HepG2 (cell line): ENCODE measurements around the gene MDP1. TPM values are rescaled to one million over a fixed set of nuclear protein-coding genes. Genes with fewer than 3 reads are reported as not detected.

Source experiments
- GRHL1 ChIP-seq: sonication (generic); formaldehyde crosslinking; conservative IDR thresholded peaks from 2 replicates; pipeline ENCODE4 v1.8.0; 2022; ENCODE audit warnings: missing genetic modification reagents
- NFRKB ChIP-seq: fragments of 450-650 bp; IDR thresholded peaks from 2 replicates; pipeline ENCODE4 v1.6.1; 2017
- POLR2G ChIP-seq: fragments of 200-400 bp; formaldehyde crosslinking; IDR thresholded peaks from 2 replicates; pipeline ENCODE4 v1.6.1; 2018; ENCODE audit warnings: mild to moderate bottlenecking, low read depth, low read length, moderate library complexity
- SALL1 ChIP-seq: sonication (generic); formaldehyde crosslinking; IDR thresholded peaks from 2 replicates; pipeline ENCODE4 v1.8.0; 2022; ENCODE audit warnings: mild to moderate bottlenecking, missing genetic modification reagents
- SNAPC2 ChIP-seq: sonication (generic); formaldehyde crosslinking; IDR thresholded peaks from 2 replicates; pipeline ENCODE4 v1.8.1; 2022; ENCODE audit warnings: mild to moderate bottlenecking, missing genetic modification reagents
- SSRP1 ChIP-seq: IDR thresholded peaks from 2 replicates; pipeline ENCODE4 v1.6.1; 2016; ENCODE audit warnings: control low read depth
- ZFYVE20 ChIP-seq: sonication (generic); formaldehyde crosslinking; IDR thresholded peaks from 2 replicates; pipeline ENCODE4 v1.8.0; 2023; ENCODE audit warnings: low read depth, mild to moderate bottlenecking, moderate library complexity, missing genetic modification reagents, borderline replicate concordance
- ZNF234 ChIP-seq: sonication (generic); formaldehyde crosslinking; conservative IDR thresholded peaks from 2 replicates; pipeline ENCODE4 v1.5.1; 2020; ENCODE audit warnings: mild to moderate bottlenecking, missing genetic modification reagents
- ZNF24 ChIP-seq: fragments of 450-650 bp; IDR thresholded peaks from 2 replicates; pipeline ENCODE4 v1.6.1; 2017; ENCODE audit warnings: antibody characterized with exemption, mild to moderate bottlenecking
- ZNF672 ChIP-seq: sonication (generic); formaldehyde crosslinking; IDR thresholded peaks from 2 replicates; pipeline ENCODE4 v1.8.1; 2022; ENCODE audit warnings: missing genetic modification reagents
- polyA plus RNA-seq, 8 experiments: library from polyadenylated mRNA; depleted of rRNA in 3 of 8; stranded (reverse) in 7 of 8; unstranded in 1 of 8; fragments of >200 nt; fragmentation: Illumina TruSeq in 4 of 8; extraction: Trizol in 4 of 8; gene quantifications; 2 replicates each; pipeline versions ENCODE4 v1.2.1 to v1.2.3, GENCODE V29; 2011 to 2016; ENCODE audit warnings: low read depth in 4 of 8, missing spikeins in 1 of 8, mixed read lengths in 1 of 8; ENCODE audit not compliant: insufficient read depth in 1 of 8
- total RNA-seq, 5 experiments: library from RNA; depleted of rRNA; stranded (reverse); fragments of >200 nt; fragmentation: Illumina TruSeq; extraction: Trizol; gene quantifications; 2 replicates each; pipeline ENCODE4 v1.2.3, GENCODE V29; 2016; ENCODE audit warnings: low read depth in 1 of 5
- TF ChIP-seq, protein P1 (sequence below): sonication (generic); formaldehyde crosslinking; IDR thresholded peaks from 2 replicates; pipeline ENCODE4 v1.4.0; 2020; ENCODE audit warnings: missing genetic modification reagents
- TF ChIP-seq, protein P2 (sequence below): sonication (generic); formaldehyde crosslinking; IDR thresholded peaks from 2 replicates; pipeline ENCODE4 v1.4.0; 2020; ENCODE audit warnings: missing genetic modification reagents
- TF ChIP-seq, protein P3 (sequence below): sonication (generic); formaldehyde crosslinking; conservative IDR thresholded peaks from 2 replicates; pipeline ENCODE4 v1.8.0; 2022; ENCODE audit warnings: mild to moderate bottlenecking, moderate library complexity, missing genetic modification reagents
- TF ChIP-seq, protein P4 (sequence below): sonication (generic); formaldehyde crosslinking; IDR thresholded peaks from 2 replicates; pipeline ENCODE4 v1.4.0; 2020; ENCODE audit warnings: low read depth, mild to moderate bottlenecking, missing genetic modification reagents

The MDP1 gene
- total and polyA plus RNA-seq, 2 of the 13 experiments (the other 11 are each of a cell fraction or from before 2014, with no cell fraction given), result 44.1 to 48.7 TPM

DNA sequence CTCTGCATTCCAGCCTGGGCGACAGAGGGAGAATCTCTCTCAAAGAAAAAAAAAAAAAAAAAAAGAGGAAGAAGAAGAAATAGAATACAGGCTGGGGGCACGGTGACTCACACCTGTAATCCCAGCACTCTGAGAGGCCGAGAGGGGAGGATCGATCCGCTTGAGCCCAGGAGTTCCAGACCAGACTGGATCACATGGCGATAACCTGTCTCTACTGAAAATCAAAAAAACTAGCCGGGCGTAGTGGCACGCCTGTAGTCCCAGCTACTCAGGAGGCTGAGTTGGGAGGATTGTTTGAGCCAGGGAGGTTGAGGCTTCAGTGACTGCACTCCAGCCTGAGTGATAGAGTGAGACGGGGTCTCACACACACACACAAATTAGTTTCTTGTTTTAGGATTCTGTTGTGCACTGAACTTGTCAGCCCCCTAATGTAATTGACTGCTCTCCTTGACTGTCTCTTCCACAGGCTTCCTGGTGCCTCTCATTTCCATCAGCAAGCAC, 27.5 kb upstream of the MDP1 start (continued):
- no peak for TF ChIP-seq POLR2G
- 0 out of 2 replicates have a peak, but pooled peaks have one; percentile 62 for TF ChIP-seq SSRP1 (CRISPR knock-in tag)
- no peak for TF ChIP-seq ZNF672 (CRISPR knock-in tag)
- TF ChIP-seq, protein P1, sequence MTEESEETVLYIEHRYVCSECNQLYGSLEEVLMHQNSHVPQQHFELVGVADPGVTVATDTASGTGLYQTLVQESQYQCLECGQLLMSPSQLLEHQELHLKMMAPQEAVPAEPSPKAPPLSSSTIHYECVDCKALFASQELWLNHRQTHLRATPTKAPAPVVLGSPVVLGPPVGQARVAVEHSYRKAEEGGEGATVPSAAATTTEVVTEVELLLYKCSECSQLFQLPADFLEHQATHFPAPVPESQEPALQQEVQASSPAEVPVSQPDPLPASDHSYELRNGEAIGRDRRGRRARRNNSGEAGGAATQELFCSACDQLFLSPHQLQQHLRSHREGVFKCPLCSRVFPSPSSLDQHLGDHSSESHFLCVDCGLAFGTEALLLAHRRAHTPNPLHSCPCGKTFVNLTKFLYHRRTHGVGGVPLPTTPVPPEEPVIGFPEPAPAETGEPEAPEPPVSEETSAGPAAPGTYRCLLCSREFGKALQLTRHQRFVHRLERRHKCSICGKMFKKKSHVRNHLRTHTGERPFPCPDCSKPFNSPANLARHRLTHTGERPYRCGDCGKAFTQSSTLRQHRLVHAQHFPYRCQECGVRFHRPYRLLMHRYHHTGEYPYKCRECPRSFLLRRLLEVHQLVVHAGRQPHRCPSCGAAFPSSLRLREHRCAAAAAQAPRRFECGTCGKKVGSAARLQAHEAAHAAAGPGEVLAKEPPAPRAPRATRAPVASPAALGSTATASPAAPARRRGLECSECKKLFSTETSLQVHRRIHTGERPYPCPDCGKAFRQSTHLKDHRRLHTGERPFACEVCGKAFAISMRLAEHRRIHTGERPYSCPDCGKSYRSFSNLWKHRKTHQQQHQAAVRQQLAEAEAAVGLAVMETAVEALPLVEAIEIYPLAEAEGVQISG (CRISPR knock-in tag), result no peak
- TF ChIP-seq SALL1 (CRISPR knock-in tag), result peak; percentile 45; the same call in 1 of the 2 replicates
- TF ChIP-seq GRHL1 (CRISPR knock-in tag), result no peak
- no peak for TF ChIP-seq SNAPC2
- TF ChIP-seq, protein P2, sequence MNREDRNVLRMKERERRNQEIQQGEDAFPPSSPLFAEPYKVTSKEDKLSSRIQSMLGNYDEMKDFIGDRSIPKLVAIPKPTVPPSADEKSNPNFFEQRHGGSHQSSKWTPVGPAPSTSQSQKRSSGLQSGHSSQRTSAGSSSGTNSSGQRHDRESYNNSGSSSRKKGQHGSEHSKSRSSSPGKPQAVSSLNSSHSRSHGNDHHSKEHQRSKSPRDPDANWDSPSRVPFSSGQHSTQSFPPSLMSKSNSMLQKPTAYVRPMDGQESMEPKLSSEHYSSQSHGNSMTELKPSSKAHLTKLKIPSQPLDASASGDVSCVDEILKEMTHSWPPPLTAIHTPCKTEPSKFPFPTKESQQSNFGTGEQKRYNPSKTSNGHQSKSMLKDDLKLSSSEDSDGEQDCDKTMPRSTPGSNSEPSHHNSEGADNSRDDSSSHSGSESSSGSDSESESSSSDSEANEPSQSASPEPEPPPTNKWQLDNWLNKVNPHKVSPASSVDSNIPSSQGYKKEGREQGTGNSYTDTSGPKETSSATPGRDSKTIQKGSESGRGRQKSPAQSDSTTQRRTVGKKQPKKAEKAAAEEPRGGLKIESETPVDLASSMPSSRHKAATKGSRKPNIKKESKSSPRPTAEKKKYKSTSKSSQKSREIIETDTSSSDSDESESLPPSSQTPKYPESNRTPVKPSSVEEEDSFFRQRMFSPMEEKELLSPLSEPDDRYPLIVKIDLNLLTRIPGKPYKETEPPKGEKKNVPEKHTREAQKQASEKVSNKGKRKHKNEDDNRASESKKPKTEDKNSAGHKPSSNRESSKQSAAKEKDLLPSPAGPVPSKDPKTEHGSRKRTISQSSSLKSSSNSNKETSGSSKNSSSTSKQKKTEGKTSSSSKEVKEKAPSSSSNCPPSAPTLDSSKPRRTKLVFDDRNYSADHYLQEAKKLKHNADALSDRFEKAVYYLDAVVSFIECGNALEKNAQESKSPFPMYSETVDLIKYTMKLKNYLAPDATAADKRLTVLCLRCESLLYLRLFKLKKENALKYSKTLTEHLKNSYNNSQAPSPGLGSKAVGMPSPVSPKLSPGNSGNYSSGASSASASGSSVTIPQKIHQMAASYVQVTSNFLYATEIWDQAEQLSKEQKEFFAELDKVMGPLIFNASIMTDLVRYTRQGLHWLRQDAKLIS (CRISPR knock-in tag), result 0 out of 2 replicates have a peak, but pooled peaks have one; percentile 11
- TF ChIP-seq, protein P3, sequence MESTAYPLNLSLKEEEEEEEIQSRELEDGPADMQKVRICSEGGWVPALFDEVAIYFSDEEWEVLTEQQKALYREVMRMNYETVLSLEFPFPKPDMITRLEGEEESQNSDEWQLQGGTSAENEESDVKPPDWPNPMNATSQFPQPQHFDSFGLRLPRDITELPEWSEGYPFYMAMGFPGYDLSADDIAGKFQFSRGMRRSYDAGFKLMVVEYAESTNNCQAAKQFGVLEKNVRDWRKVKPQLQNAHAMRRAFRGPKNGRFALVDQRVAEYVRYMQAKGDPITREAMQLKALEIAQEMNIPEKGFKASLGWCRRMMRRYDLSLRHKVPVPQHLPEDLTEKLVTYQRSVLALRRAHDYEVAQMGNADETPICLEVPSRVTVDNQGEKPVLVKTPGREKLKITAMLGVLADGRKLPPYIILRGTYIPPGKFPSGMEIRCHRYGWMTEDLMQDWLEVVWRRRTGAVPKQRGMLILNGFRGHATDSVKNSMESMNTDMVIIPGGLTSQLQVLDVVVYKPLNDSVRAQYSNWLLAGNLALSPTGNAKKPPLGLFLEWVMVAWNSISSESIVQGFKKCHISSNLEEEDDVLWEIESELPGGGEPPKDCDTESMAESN (CRISPR knock-in tag), result no peak
- no peak for TF ChIP-seq ZFYVE20
- TF ChIP-seq ZNF234 (CRISPR knock-in tag), result no peak
- TF ChIP-seq NFRKB, result no peak
- TF ChIP-seq ZNF24, result no peak
- TF ChIP-seq, protein P4, sequence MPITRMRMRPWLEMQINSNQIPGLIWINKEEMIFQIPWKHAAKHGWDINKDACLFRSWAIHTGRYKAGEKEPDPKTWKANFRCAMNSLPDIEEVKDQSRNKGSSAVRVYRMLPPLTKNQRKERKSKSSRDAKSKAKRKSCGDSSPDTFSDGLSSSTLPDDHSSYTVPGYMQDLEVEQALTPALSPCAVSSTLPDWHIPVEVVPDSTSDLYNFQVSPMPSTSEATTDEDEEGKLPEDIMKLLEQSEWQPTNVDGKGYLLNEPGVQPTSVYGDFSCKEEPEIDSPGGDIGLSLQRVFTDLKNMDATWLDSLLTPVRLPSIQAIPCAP (CRISPR knock-in tag), result no peak
